ENCODE measurements around the gene COL5A1.

Gene COL5A1

GRCh38 chr9:134870301-134870694 lies 228.7 kb downstream of the COL5A1 start:
- no peak overlapping the region for H2BK120ac ChIP-seq (ENCODE audit: low read depth, low read length)
- H3K36me3 ChIP-seq (ENCODE audit: control insufficient read depth, insufficient read depth, low read length): no peaks in the 10 kb centered on the region
- H3K23ac ChIP-seq (ENCODE audit: low read length): no peak overlapping the region
- H3K4me3 ChIP-seq (ENCODE audit: low read length): no peak overlapping the region
- H3K18ac ChIP-seq (ENCODE audit: low read length): no peak overlapping the region
- no peak overlapping the region for H3K56ac ChIP-seq (ENCODE audit: low read length)
- no peak overlapping the region for H2BK15ac ChIP-seq (replicated peaks; ENCODE audit: low read depth)
- H3K27me3 ChIP-seq (ENCODE audit: insufficient read depth, low read length, poor library complexity): no peaks in the 10 kb centered on the region
- H3K79me2 ChIP-seq (ENCODE audit: control insufficient read depth, insufficient read depth, low read length): no peaks in the 10 kb centered on the region
- H3K4me1 ChIP-seq (ENCODE audit: control insufficient read depth, low read depth, low read length): no peaks in the 10 kb centered on the region
- no peaks in the 10 kb centered on the region for H3K79me1 ChIP-seq (ENCODE audit: low read length)
- WGBS (ENCODE audit: extremely low coverage, insufficient coverage, low lambda C conversion rate): no CpG with 5 or more reads among the region's 11 CpGs
- H2AK5ac ChIP-seq (ENCODE audit: low read length): no peak overlapping the region
- H4K5ac ChIP-seq (ENCODE audit: low read length): no peak overlapping the region
- no peak overlapping the region for H3K4me2 ChIP-seq (ENCODE audit: low read length)
- no peak overlapping the region for H4K8ac ChIP-seq (ENCODE audit: low read depth, low read length)
- no peak overlapping the region for H3K4ac ChIP-seq (ENCODE audit: low read depth, low read length)
- H3K27ac ChIP-seq (ENCODE audit: low read depth, low read length): no peak overlapping the region
- DNase-seq: no peak
- H2BK5ac ChIP-seq (ENCODE audit: low read length): no peak overlapping the region
- H3K9ac ChIP-seq (ENCODE audit: low read length): no peak overlapping the region

DNA sequence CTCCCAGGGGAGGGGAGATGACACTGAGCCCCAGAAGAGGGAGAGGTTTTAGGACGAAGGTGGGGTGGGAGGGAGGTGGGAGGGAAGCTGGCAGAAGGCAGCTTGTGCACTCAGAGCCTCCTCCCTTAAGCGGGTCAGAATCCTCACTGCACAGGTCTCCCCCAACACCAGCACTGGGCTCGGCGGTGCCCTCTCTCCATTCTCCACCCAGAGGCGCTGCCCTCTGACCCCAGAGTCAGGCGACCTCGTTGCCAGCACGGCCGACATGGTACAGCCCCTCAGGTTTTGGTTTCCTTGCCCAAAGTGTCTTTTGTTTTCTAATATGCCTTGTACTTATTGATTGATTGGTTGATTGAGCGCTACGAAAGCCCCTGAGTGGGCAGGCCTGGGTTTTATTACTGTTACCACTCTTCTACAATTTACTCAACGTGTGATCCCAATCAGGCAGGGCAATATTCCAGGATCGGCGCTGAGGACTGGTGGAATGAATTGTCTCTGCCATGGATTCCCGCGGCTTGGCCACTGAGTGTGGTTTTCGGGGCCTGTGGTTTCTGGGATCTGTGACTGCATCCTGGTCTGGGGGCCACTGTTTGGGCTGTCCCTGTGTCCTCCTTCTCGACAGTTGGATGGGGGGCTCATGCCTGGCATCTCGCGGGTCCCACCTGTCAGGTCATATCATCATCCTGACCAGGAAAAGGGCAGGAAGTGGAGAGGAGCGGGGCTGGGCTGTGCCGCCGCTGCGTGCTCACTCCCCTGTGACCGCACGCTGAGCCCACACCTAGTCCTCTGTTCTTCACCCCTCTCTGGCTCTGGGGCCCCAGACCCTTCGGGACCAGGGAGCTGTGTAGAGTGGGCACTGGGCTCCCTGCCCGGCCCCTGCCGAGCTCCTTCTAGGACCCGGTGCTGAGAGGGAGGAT lies 229.4 kb downstream of the COL5A1 start:
- H3K4me2 ChIP-seq (ENCODE audit: low read length): no peak overlapping the region
- no CpG with 5 or more reads among the region's 30 CpGs for WGBS (ENCODE audit: extremely low coverage, insufficient coverage, low lambda C conversion rate)

GRCh38 chr9:134871697-134872340 lies 230.2 kb downstream of the COL5A1 start:
- no peak overlapping the region for H4K8ac ChIP-seq (ENCODE audit: low read depth, low read length)
- H3K79me1 ChIP-seq (ENCODE audit: low read length): no peaks in the 10 kb centered on the region
- no peak overlapping the region for H2BK15ac ChIP-seq (replicated peaks; ENCODE audit: low read depth)
- no peak overlapping the region for H3K56ac ChIP-seq (ENCODE audit: low read length)
- DNase-seq: no peak
- H3K79me2 ChIP-seq (ENCODE audit: control insufficient read depth, insufficient read depth, low read length): no peaks in the 10 kb centered on the region
- no peaks in the 10 kb centered on the region for H3K36me3 ChIP-seq (ENCODE audit: control insufficient read depth, insufficient read depth, low read length)
- no peak overlapping the region for H4K5ac ChIP-seq (ENCODE audit: low read length)
- H3K27ac ChIP-seq (ENCODE audit: low read depth, low read length): no peak overlapping the region
- H2BK5ac ChIP-seq (ENCODE audit: low read length): no peak overlapping the region
- no peak overlapping the region for H3K23ac ChIP-seq (ENCODE audit: low read length)
- H3K4me1 ChIP-seq (ENCODE audit: control insufficient read depth, low read depth, low read length): no peaks in the 10 kb centered on the region
- no peak overlapping the region for H3K4ac ChIP-seq (ENCODE audit: low read depth, low read length)
- H3K18ac ChIP-seq (ENCODE audit: low read length): no peak overlapping the region
- no peak overlapping the region for H2BK120ac ChIP-seq (ENCODE audit: low read depth, low read length)
- H3K9ac ChIP-seq (ENCODE audit: low read length): no peak overlapping the region
- no peak overlapping the region for H3K4me3 ChIP-seq (ENCODE audit: low read length)
- WGBS (ENCODE audit: extremely low coverage, insufficient coverage, low lambda C conversion rate): no CpG with 5 or more reads among the region's 16 CpGs
- no peak overlapping the region for H2AK5ac ChIP-seq (ENCODE audit: low read length)
- H3K27me3 ChIP-seq (ENCODE audit: insufficient read depth, low read length, poor library complexity): no peaks in the 10 kb centered on the region
- no peak overlapping the region for H3K4me2 ChIP-seq (ENCODE audit: low read length)

More for the DNA sequence above, 229.4 kb downstream of the COL5A1 start:
- no peak overlapping the region for H2BK15ac ChIP-seq (replicated peaks; ENCODE audit: low read depth)
- no peak overlapping the region for H3K9ac ChIP-seq (ENCODE audit: low read length)
- H3K23ac ChIP-seq (ENCODE audit: low read length): no peak overlapping the region
- DNase-seq: no peak
- H3K18ac ChIP-seq (ENCODE audit: low read length): no peak overlapping the region
- no peak overlapping the region for H2BK120ac ChIP-seq (ENCODE audit: low read depth, low read length)
- no peaks in the 10 kb centered on the region for H3K79me2 ChIP-seq (ENCODE audit: control insufficient read depth, insufficient read depth, low read length)
- no peak overlapping the region for H3K27ac ChIP-seq (ENCODE audit: low read depth, low read length)
- no peak overlapping the region for H3K4ac ChIP-seq (ENCODE audit: low read depth, low read length)
- H3K79me1 ChIP-seq (ENCODE audit: low read length): no peaks in the 10 kb centered on the region
- no peaks in the 10 kb centered on the region for H3K36me3 ChIP-seq (ENCODE audit: control insufficient read depth, insufficient read depth, low read length)
- H2BK5ac ChIP-seq (ENCODE audit: low read length): no peak overlapping the region
- no peak overlapping the region for H4K5ac ChIP-seq (ENCODE audit: low read length)
- no peak overlapping the region for H4K8ac ChIP-seq (ENCODE audit: low read depth, low read length)
- no peaks in the 10 kb centered on the region for H3K4me1 ChIP-seq (ENCODE audit: control insufficient read depth, low read depth, low read length)
- no peak overlapping the region for H3K56ac ChIP-seq (ENCODE audit: low read length)
- no peaks in the 10 kb centered on the region for H3K27me3 ChIP-seq (ENCODE audit: insufficient read depth, low read length, poor library complexity)
- H2AK5ac ChIP-seq (ENCODE audit: low read length): no peak overlapping the region
- no peak overlapping the region for H3K4me3 ChIP-seq (ENCODE audit: low read length)

- Histone ChIP-seq H3K79me2 (ENCODE audit: control insufficient read depth, insufficient read depth, low read length) (no peaks in the 10 kb centered on the region), H3K4me1 (ENCODE audit: control insufficient read depth, low read depth, low read length) (no peaks in the 10 kb centered on the region), H2BK5ac (ENCODE audit: low read length) (no peak overlapping the region), H3K18ac (ENCODE audit: low read length) (no peak overlapping the region), H3K4ac (ENCODE audit: low read depth, low read length) (no peak overlapping the region), H3K79me1 (ENCODE audit: low read length) (no peaks in the 10 kb centered on the region), H3K9ac (ENCODE audit: low read length) (no peak overlapping the region), H3K4me3 (ENCODE audit: low read length) (no peak overlapping the region), H2BK15ac (replicated peaks; ENCODE audit: low read depth) (no peak overlapping the region), H2AK5ac (ENCODE audit: low read length) (no peak overlapping the region), H4K5ac (ENCODE audit: low read length) (no peak overlapping the region), H3K27me3 (ENCODE audit: insufficient read depth, low read length, poor library complexity) (no peaks in the 10 kb centered on the region), H3K23ac (ENCODE audit: low read length) (no peak overlapping the region), H3K4me2 (ENCODE audit: low read length) (no peak overlapping the region), H2BK120ac (ENCODE audit: low read depth, low read length) (no peak overlapping the region), H3K56ac (ENCODE audit: low read length) (no peak overlapping the region), H4K8ac (ENCODE audit: low read depth, low read length) (no peak overlapping the region), H3K27ac (ENCODE audit: low read depth, low read length) (no peak overlapping the region), H3K36me3 (ENCODE audit: control insufficient read depth, insufficient read depth, low read length) (no peaks in the 10 kb centered on the region)
- WGBS (ENCODE audit: extremely low coverage, insufficient coverage, low lambda C conversion rate): no CpG with 5 or more reads among the region's 24 CpGs
- no peak for DNase-seq
Observed at GRCh38 chr9:134872482-134873231, 231.1 kb downstream of the COL5A1 start.

DNA sequence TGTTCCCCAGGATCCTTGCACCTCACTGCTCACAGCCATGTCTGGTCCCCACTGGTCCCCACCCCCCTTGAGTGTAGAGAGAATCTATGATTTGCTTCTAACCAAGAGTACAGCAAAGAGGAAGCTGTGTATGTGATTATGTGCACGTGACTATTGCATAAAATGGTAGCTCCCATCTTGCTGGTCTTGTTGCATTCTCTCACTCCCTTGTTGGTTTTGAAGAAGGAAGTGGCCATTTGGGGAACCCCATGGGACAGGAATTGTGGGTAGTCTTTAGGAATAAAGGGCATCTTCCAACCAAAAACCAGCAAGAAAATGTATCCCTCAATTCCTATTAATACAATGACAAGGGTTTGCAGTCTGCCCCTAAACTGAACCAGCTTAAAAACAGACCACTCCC lies 233.8 kb downstream of the COL5A1 start:
- no peaks in the 10 kb centered on the region for H3K79me1 ChIP-seq (ENCODE audit: low read length)
- H2BK15ac ChIP-seq (replicated peaks; ENCODE audit: low read depth): no peak overlapping the region
- no peak for DNase-seq
- no peak overlapping the region for H3K23ac ChIP-seq (ENCODE audit: low read length)
- no peak overlapping the region for H4K8ac ChIP-seq (ENCODE audit: low read depth, low read length)
- H4K5ac ChIP-seq (ENCODE audit: low read length): no peak overlapping the region
- no peaks in the 10 kb centered on the region for H3K36me3 ChIP-seq (ENCODE audit: control insufficient read depth, insufficient read depth, low read length)
- no peak overlapping the region for H2BK120ac ChIP-seq (ENCODE audit: low read depth, low read length)
- no peaks in the 10 kb centered on the region for H3K4me1 ChIP-seq (ENCODE audit: control insufficient read depth, low read depth, low read length)
- no CpG with 5 or more reads among the region's 1 CpG for WGBS (ENCODE audit: extremely low coverage, insufficient coverage, low lambda C conversion rate)
- no peaks in the 10 kb centered on the region for H3K79me2 ChIP-seq (ENCODE audit: control insufficient read depth, insufficient read depth, low read length)
- H3K4ac ChIP-seq (ENCODE audit: low read depth, low read length): no peak overlapping the region
- H2BK5ac ChIP-seq (ENCODE audit: low read length): no peak overlapping the region
- H2AK5ac ChIP-seq (ENCODE audit: low read length): no peak overlapping the region
- no peak overlapping the region for H3K4me2 ChIP-seq (ENCODE audit: low read length)
- H3K4me3 ChIP-seq (ENCODE audit: low read length): no peak overlapping the region
- no peak overlapping the region for H3K18ac ChIP-seq (ENCODE audit: low read length)
- no peak overlapping the region for H3K56ac ChIP-seq (ENCODE audit: low read length)
- H3K27me3 ChIP-seq (ENCODE audit: insufficient read depth, low read length, poor library complexity): no peaks in the 10 kb centered on the region
- H3K9ac ChIP-seq (ENCODE audit: low read length): no peak overlapping the region
- H3K27ac ChIP-seq (ENCODE audit: low read depth, low read length): no peak overlapping the region
